GM18907 (cell line): ENCODE data around the gene SFTPA1.
"Not testable (repeated sequence)": the region's sequence is repeated elsewhere in the genome, so short reads cannot be mapped to it uniquely, and the experiment has no call there.

ENCODE experiments used
- ATAC-seq: cut with Tn5 transposase; IDR thresholded peaks from one replicate; pipeline ENCODE4 v1.9.1; 2021; ENCODE audit warnings: mild to moderate bottlenecking, moderate library complexity; ENCODE audit not compliant: unreplicated experiment

SFTPA1 gene

GRCh38 chr10:79608505-79609375 lies 2.0 kb upstream of the SFTPA1 start:
- ATAC-seq = no peak

- not testable (repeated sequence) for ATAC-seq
Measured at GRCh38 chr10:79611193-79611976, 646 bp downstream of the SFTPA1 start.

- ATAC-seq = no peak
Measured at GRCh38 chr10:79615577-79615976, 4.8 kb downstream of the SFTPA1 start.

- no peak for ATAC-seq
Measured at GRCh38 chr10:79616164-79616563, 5.4 kb downstream of the SFTPA1 start.

GRCh38 chr10:79623663-79624062 lies 12.9 kb downstream of the SFTPA1 start:
- ATAC-seq = not testable (repeated sequence)

DNA sequence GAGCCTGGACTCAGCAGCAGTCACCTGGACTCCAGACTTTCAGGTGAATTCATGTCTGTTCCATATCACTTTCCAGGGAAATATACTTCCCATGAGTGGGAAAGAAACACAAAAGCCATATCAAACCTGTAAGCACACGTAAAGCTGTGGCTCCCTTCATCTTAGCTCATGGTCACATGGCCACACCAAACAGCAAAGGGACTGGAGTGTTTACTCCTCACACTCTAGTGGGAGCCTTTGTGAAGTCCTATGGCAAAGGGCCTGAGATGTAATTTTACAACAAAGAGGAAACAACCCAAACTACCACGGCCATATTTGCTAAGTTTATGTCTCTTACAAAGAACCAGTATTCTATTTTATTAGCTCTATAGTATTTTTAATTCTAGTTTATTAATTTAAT lies 16.3 kb downstream of the SFTPA1 start:
- ATAC-seq = no peak

DNA sequence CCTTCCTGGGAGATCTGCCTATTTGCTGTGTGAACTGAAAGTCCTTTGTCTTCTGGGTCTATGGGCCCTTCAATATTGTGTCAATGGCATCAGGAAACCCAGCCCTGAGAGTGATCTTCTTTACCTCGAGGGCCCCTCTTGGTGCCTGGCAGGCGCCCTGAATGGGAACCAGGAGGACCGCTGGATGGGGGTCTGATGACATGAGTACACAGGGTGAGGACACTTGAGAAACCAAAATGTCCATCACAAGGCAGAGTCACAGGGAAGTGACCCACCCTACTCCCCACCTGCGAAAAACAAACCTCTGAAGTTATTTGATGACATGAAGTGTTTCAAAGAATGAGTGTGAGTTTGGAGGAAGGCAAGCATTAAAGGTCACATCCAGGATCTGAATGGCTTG lies 17.3 kb downstream of the SFTPA1 start:
- no peak for ATAC-seq

DNA sequence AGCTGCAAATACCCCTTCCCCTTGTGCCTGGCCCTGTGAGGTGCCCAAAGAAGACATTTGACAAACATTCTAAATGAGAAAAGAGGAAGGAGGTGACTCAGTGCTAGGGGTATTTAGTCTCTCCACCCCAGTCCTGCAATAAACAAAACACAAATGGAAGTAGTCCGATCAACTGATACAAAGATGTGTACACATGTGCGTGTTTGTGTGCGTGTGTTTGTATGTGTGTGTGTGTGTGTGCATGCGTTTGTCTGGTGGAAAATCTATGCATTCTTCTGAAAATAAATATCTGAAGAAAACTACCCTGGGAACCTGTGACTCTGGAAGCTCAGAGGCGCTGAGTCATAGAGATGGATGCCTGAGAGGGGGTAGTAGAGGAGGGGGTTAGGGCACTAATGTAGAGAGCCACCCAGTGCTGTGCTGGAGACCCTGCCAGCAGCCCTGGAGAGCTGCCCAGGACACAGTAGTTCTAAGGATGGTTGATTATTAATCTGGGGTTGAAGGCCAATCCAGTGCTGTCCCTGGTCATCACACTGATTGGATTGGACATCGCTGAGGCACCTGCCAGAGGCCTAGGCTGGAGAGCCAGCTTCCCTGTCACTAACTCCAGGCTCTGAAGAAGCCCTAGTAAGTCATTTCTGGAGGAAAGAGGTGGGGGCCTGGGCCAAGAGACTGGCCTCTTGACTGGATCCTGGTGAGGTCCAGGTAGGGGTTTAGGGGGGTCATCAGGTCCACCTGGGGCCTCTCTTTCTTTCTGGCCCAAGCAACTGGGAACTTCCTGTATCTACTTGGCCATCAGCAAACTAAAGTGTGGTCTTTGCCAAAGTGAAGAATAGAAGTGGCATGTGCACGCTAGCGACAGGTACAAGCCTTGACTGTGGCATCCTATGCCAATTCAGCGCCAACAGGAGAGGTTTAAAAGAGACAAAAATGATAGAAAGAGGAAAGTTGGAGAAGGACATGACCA lies 18.5 kb downstream of the SFTPA1 start:
- no peak for ATAC-seq

DNA sequence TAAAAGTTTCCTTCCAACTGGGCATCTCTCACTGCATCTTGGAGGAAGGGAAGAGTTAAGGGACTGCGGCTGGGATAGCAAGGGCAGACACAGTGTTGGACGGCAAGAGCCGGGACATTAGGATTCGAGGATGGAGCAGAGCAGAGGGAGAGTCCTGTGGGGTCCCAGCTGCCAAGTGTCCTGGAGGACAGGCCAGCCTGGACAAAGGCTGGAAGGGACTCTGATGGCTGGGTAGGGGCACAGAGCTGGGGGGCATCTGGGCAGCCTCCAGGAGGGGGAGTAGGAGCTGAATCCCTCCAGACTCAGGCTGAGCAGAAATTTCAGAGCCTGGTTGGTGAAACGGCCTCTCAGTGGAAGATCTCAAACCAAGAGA lies 19.2 kb downstream of the SFTPA1 start:
- no peak for ATAC-seq

GRCh38 chr10:79636654-79637199 lies 26.0 kb downstream of the SFTPA1 start:
- ATAC-seq = not testable (repeated sequence)

DNA sequence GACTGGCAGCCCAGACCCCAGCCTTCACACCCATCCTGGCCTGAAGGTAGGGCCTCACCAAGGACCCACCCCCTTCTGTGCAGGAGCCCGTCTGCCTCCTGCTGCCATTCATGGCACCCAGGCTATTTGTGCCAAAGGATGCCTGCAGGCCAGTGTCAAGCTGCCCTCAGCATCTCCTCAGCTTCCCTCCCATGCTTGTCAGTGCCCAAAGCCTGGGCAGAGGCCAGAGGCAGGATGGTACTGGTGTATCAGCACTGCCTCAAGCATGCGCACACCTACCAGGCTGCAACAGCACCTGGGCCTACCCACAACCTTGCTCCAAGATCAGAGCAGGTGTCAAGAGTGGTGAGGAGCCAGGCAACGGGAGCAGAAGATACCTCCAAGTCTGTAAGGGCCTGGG lies 27.6 kb downstream of the SFTPA1 start:
- ATAC-seq = no peak

GRCh38 chr10:79652695-79653094 lies 42.0 kb downstream of the SFTPA1 start:
- ATAC-seq = not testable (repeated sequence)

GRCh38 chr10:79663287-79663686 lies 52.5 kb downstream of the SFTPA1 start:
- not testable (repeated sequence) for ATAC-seq

DNA sequence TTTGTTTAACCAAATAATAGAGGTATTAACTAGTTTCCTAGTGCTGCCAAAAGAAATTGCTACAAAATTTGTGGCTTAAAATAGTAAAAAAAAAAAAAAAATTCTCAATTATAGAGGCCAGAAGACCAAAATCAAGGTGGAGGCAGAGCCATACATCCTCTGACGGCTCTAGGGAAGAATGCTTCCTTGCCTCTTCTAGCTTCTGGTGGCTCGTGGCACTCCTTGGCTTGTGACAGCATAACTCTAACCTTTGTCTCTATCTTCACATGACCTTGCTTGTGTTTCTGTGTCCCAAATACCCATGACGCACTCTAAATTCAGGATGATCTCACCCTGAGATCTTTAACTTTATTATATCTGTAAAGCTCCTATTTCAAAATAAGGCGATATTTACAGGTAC lies 53.9 kb downstream of the SFTPA1 start:
- ATAC-seq = not testable (repeated sequence)
